Renal cortical epithelial cell (primary cell): ENCODE data around the gene LMBR1. TPM values are rescaled to one million over a fixed set of nuclear protein-coding genes. Genes with fewer than 3 reads are reported as not detected.

ENCODE experiments used
- total RNA-seq: library from RNA; depleted of rRNA; stranded (reverse); fragments of >200 nt; gene quantifications from 2 replicates; pipeline ENCODE4 v1.2.3, GENCODE V29; 2014

Gene LMBR1
- total RNA-seq, 1 donor from 2014 or later = 65.2 TPM

Other genes with a start within 250 kb of the LMBR1 start
- 12.9 and 20.1 TPM in 2 replicates for gene NOM1, start 56.5 kb upstream of the LMBR1 start, total RNA-seq
- gene MNX1, start 117.5 kb upstream of the LMBR1 start, total RNA-seq = 0.55 and 0.87 TPM in 2 replicates
- gene UBE3C, start 245.7 kb upstream of the LMBR1 start, total RNA-seq = 102 and 153 TPM in 2 replicates